Panc1 (cell line): ENCODE data around the gene ZNF33A. TPM values are rescaled to one million over a fixed set of nuclear protein-coding genes. Genes with fewer than 3 reads are reported as not detected.
"Not testable (repeated sequence)": the region's sequence is repeated elsewhere in the genome, so short reads cannot be mapped to it uniquely, and the experiment has no call there.

ENCODE experiments used
- ATAC-seq: fragments of 200-7000 bp; cut with Tn5 transposase; 2 replicates; pipeline ENCODE4 v1.9.1; 2020; ENCODE audit warnings: mild to moderate bottlenecking, moderate library complexity
- BruUV-seq: library from RNA; stranded (reverse); fragments of 400-500 nt; replicated peaks from 2 replicates; lab custom pipeline; 2021; lab: Mats Ljungman, UMichigan
- CTCF ChIA-PET: fragments of 300-600 bp; sonication (Branson Sonifier 250); formaldehyde crosslinking; loops from one replicate; lab custom pipeline; 2022; ENCODE audit warnings: antibody characterized with exemption; lab: Charles Lee
- POLR2A ChIA-PET: fragments of 300-600 bp; sonication (Branson Sonifier 250); formaldehyde crosslinking; loops from one replicate; lab custom pipeline; 2022; ENCODE audit warnings: antibody characterized with exemption; lab: Charles Lee
- DNase-seq: peaks from one replicate; pipeline ENCODE4 v3.0.0-alpha.2; 2010; ENCODE audit warnings: low read depth, low spot score
- H3K27ac ChIP-seq: 2 replicates; pipeline ENCODE4 v1.5.1; 2011; ENCODE audit warnings: mild to moderate bottlenecking, low read length, inconsistent platforms
- H3K27me3 ChIP-seq: fragments of 200-500 bp; sonication (Bioruptor generic); 2 replicates; pipeline ENCODE4 v1.6.0; 2014; ENCODE audit warnings: low read length, inconsistent platforms; ENCODE audit not compliant: control insufficient read depth, insufficient read depth
- H3K36me3 ChIP-seq: fragments of 200-500 bp; sonication (Bioruptor generic); 2 replicates; pipeline ENCODE4 v1.5.1; 2014; ENCODE audit warnings: inconsistent platforms, mild to moderate bottlenecking, low read length, moderate library complexity; ENCODE audit not compliant: control insufficient read depth, insufficient read depth
- H3K4me1 ChIP-seq: 2 replicates; pipeline ENCODE4 v1.5.1; 2011; ENCODE audit warnings: inconsistent platforms, mild to moderate bottlenecking, low read length, moderate library complexity; ENCODE audit not compliant: control insufficient read depth, insufficient read depth
- H3K4me3 ChIP-seq, 2 experiments: 2 replicates each; pipeline ENCODE4 v1.5.1; 2011 to 2012; ENCODE audit warnings: low read depth in 2 of 2, low read length in 2 of 2, mild to moderate bottlenecking in 2 of 2, inconsistent platforms in 1 of 2, moderate library complexity in 1 of 2
- H3K9me3 ChIP-seq: fragments of 200-500 bp; sonication (Bioruptor generic); 2 replicates; pipeline ENCODE4 v1.5.1; 2014; ENCODE audit warnings: low read depth, mild to moderate bottlenecking, inconsistent platforms, low read length, moderate library complexity; ENCODE audit not compliant: control insufficient read depth, insufficient read depth
- POLR2AphosphoS5 ChIP-seq: IDR thresholded peaks from 2 replicates; pipeline ENCODE4 v1.6.1; 2012; ENCODE audit warnings: mild to moderate bottlenecking, low read depth, low read length, moderate library complexity
- SIN3A ChIP-seq: IDR thresholded peaks from 2 replicates; pipeline ENCODE4 v1.6.1; 2012; ENCODE audit warnings: low read depth, mild to moderate bottlenecking, low read length, moderate library complexity, borderline replicate concordance; ENCODE audit not compliant: insufficient read depth
- TCF7L2 ChIP-seq: IDR thresholded peaks from 2 replicates; pipeline ENCODE4 v1.6.1; 2011; ENCODE audit warnings: mild to moderate bottlenecking, low read depth, low read length, inconsistent platforms
- in situ Hi-C: cut with HindIII; loops from 2 replicates; pipeline ENCODE4 v1.10.0; 2016; ENCODE audit warnings: low sequenced_read_pairs, low pct_unique_long_range_greater_than_20kb
- intact Hi-C: fragments of 100-400 bp; cut with micrococcal nuclease; formaldehyde crosslinking; loops from one replicate; pipeline ENCODE4 v1.10.0; 2022; ENCODE audit not compliant: unreplicated experiment
- total RNA-seq: library from RNA; stranded (reverse); gene quantifications from one replicate; pipeline ENCODE4 v1.2.1, GENCODE V29; 2021; ENCODE audit not compliant: unreplicated experiment
- TF ChIP-seq, protein P1 (sequence below), 2 experiments: IDR thresholded peaks; 2 replicates each; pipeline ENCODE4 v1.6.1; 2011 to 2012; ENCODE audit warnings: low read depth in 2 of 2, control low read depth in 1 of 2, low read length in 1 of 2, mild to moderate bottlenecking in 1 of 2, moderate library complexity in 1 of 2; ENCODE audit not compliant: insufficient read depth in 1 of 2
- TF ChIP-seq, protein P2 (sequence below): fragments of 450-650 bp; IDR thresholded peaks from 2 replicates; pipeline ENCODE4 v1.5.1; 2017; ENCODE audit warnings: mild to moderate bottlenecking

ZNF33A gene
- total RNA-seq, 1 experiment from 2014 or later: 16.9 TPM

DNA sequence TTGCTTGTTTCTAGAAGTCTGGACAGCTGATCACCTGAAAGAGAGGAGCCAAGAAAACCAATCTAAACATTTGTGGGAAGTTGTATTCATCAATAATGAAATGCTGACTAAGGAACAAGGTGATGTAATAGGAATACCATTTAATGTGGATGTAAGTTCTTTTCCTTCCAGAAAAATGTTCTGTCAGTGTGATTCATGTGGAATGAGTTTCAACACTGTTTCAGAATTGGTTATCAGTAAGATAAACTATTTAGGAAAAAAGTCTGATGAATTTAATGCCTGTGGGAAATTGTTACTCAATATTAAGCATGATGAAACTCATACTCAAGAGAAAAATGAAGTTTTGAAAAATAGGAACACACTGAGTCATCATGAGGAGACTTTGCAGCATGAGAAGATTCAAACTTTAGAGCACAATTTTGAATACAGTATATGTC is 43.9 kb downstream of the ZNF33A start:
- Histone ChIP-seq H3K27me3 (no peaks in the 10 kb centered on the region), H3K27ac (no peak overlapping the region), H3K4me1 (no peaks in the 10 kb centered on the region), H3K9me3 (peaks cover 49% of the 10 kb centered on the region; the same call in 1 of the 2 replicates), H3K4me3 (no peak overlapping the region), H3K36me3 (no peaks in the 10 kb centered on the region)
- in situ Hi-C loops (no loop called here), intact Hi-C loops (no loop called here)
- TF ChIP-seq TCF7L2: no peak
- TF ChIP-seq POLR2AphosphoS5: no peak
- TF ChIP-seq, protein P1, sequence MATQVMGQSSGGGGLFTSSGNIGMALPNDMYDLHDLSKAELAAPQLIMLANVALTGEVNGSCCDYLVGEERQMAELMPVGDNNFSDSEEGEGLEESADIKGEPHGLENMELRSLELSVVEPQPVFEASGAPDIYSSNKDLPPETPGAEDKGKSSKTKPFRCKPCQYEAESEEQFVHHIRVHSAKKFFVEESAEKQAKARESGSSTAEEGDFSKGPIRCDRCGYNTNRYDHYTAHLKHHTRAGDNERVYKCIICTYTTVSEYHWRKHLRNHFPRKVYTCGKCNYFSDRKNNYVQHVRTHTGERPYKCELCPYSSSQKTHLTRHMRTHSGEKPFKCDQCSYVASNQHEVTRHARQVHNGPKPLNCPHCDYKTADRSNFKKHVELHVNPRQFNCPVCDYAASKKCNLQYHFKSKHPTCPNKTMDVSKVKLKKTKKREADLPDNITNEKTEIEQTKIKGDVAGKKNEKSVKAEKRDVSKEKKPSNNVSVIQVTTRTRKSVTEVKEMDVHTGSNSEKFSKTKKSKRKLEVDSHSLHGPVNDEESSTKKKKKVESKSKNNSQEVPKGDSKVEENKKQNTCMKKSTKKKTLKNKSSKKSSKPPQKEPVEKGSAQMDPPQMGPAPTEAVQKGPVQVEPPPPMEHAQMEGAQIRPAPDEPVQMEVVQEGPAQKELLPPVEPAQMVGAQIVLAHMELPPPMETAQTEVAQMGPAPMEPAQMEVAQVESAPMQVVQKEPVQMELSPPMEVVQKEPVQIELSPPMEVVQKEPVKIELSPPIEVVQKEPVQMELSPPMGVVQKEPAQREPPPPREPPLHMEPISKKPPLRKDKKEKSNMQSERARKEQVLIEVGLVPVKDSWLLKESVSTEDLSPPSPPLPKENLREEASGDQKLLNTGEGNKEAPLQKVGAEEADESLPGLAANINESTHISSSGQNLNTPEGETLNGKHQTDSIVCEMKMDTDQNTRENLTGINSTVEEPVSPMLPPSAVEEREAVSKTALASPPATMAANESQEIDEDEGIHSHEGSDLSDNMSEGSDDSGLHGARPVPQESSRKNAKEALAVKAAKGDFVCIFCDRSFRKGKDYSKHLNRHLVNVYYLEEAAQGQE (IDR thresholded peaks at IDR 0.05; ENCODE audit: insufficient read depth in 1 of 2, low read depth in 2 of 2, low read length in 1 of 2): no peak
- TF ChIP-seq, protein P2, sequence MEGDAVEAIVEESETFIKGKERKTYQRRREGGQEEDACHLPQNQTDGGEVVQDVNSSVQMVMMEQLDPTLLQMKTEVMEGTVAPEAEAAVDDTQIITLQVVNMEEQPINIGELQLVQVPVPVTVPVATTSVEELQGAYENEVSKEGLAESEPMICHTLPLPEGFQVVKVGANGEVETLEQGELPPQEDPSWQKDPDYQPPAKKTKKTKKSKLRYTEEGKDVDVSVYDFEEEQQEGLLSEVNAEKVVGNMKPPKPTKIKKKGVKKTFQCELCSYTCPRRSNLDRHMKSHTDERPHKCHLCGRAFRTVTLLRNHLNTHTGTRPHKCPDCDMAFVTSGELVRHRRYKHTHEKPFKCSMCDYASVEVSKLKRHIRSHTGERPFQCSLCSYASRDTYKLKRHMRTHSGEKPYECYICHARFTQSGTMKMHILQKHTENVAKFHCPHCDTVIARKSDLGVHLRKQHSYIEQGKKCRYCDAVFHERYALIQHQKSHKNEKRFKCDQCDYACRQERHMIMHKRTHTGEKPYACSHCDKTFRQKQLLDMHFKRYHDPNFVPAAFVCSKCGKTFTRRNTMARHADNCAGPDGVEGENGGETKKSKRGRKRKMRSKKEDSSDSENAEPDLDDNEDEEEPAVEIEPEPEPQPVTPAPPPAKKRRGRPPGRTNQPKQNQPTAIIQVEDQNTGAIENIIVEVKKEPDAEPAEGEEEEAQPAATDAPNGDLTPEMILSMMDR: no peak
- TF ChIP-seq SIN3A: no peak
- no peak for ATAC-seq
- no TSS peak for BruUV-seq
- DNase-seq: no peak
- ChIA-PET CTCF (no interaction called here), POLR2A (no interaction called here)

DNA sequence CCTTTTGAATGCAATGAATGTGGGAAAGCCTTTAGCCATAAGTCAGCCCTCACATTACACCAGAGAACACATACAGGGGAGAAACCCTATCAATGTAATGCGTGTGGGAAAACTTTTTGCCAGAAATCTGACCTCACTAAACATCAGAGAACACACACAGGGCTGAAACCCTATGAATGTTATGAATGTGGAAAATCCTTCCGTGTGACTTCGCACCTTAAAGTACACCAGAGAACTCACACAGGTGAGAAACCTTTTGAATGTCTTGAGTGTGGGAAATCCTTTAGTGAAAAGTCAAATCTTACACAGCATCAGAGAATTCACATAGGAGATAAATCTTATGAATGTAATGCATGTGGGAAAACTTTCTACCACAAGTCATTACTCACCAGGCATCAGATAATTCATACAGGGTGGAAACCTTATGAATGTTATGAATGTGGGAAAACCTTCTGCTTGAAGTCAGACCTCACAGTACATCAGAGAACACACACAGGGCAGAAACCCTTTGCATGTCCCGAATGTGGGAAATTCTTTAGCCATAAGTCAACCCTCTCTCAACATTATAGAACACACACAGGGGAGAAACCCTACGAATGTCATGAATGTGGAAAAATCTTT is 44.9 kb downstream of the ZNF33A start:
- H3K27ac ChIP-seq, H3K4me1 ChIP-seq, POLR2A ChIA-PET, DNase-seq, H3K27me3 ChIP-seq, H3K4me3 ChIP-seq, CTCF ChIA-PET, H3K36me3 ChIP-seq, BruUV-seq, in situ Hi-C loops, ATAC-seq, intact Hi-C loops: not testable (repeated sequence)
- H3K9me3 ChIP-seq: peaks cover 49% of the 10 kb centered on the region; the same call in 1 of the 2 replicates

DNA sequence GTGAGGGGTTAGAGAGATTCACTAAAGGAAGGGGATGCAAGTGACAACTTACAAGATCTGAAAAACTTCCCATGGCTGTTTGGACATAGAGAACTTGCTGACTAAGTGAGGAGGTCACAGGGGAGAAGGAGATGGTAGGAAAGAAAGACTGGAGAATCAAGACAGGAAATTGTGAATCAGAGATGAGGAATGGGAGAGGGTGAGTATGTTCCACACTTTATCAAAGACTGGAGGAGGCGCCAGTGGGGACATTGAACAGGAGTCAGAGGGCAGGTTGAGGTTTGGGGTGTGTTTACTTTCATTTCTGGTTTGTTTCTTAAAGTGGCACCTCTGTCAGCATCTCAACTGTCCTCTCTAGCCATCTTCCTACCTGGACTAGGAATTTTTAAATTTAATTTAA is 59.2 kb downstream of the ZNF33A start:
- ATAC-seq, CTCF ChIA-PET, POLR2A ChIA-PET, intact Hi-C loops, H3K36me3 ChIP-seq, H3K27me3 ChIP-seq, in situ Hi-C loops, H3K27ac ChIP-seq, H3K4me3 ChIP-seq, BruUV-seq, H3K9me3 ChIP-seq, H3K4me1 ChIP-seq, DNase-seq: not testable (repeated sequence)
